OCI-LY1 (cell line): ENCODE measurements around the gene CYP21A2.
"Not testable (repeated sequence)": the region's sequence is repeated elsewhere in the genome, so short reads cannot be mapped to it uniquely, and the experiment has no call there.

Experiments used
- EZH2 ChIP-seq: fragments of 200-600 bp; sonication (generic), shearing (Covaris generic); IDR thresholded peaks from 2 replicates; pipeline ENCODE4 v1.8.0; 2017; ENCODE audit warnings: borderline replicate concordance, mixed run types, mild to moderate bottlenecking, antibody characterized with exemption, low read length, moderate library complexity, mixed read lengths
- TF ChIP-seq, protein P1 (sequence below): fragments of 200-600 bp; sonication (generic), shearing (Covaris generic); IDR thresholded peaks from 2 replicates; pipeline ENCODE4 v1.5.1; 2017; ENCODE audit warnings: mild to moderate bottlenecking, antibody characterized with exemption, low read length, moderate library complexity, mixed read lengths

DNA sequence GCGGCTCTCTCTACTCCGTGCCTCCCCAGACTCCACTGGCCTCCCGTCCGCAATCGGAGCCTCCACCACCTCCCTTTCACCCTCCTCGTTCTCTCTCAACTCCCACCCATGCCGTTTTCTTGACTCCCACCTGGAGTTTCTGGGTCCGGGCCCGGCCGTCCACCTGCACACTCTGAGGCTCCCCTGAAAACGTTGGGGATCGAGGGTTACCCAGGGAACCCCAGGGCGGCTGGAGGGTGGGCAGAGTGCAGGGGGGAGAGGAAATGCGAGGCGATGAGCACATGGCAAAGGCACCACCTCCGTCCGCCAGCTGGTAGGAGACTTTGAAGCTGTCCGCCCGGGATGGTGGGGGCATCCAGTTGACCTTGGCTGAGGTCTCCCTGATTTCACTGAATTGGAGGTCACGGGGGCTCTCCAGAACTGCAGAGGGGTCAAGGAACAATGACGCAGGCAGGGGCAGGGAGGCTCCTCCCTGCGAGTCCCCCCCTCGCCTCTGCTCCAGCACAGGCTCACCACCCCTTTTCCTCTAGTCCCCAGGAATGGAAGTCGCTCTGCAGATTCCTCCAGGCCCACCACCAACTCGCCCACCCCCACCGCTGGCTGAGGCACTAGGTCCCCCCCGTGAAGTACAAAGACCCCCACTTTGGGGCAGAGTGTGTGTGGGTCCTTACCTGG lies 27.2 kb upstream of the CYP21A2 start:
- TF ChIP-seq, protein P1, sequence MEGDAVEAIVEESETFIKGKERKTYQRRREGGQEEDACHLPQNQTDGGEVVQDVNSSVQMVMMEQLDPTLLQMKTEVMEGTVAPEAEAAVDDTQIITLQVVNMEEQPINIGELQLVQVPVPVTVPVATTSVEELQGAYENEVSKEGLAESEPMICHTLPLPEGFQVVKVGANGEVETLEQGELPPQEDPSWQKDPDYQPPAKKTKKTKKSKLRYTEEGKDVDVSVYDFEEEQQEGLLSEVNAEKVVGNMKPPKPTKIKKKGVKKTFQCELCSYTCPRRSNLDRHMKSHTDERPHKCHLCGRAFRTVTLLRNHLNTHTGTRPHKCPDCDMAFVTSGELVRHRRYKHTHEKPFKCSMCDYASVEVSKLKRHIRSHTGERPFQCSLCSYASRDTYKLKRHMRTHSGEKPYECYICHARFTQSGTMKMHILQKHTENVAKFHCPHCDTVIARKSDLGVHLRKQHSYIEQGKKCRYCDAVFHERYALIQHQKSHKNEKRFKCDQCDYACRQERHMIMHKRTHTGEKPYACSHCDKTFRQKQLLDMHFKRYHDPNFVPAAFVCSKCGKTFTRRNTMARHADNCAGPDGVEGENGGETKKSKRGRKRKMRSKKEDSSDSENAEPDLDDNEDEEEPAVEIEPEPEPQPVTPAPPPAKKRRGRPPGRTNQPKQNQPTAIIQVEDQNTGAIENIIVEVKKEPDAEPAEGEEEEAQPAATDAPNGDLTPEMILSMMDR: not testable (repeated sequence)
- not testable (repeated sequence) for TF ChIP-seq EZH2
